Measurements from ENCODE around the gene ITGA11. TPM values are rescaled to one million over a fixed set of nuclear protein-coding genes. Genes with fewer than 3 reads are reported as not detected.

ITGA11 gene
- total RNA-seq, 4 donors from 2014 or later, result 2.5 to 8.4 (median 5.6) TPM

DNA sequence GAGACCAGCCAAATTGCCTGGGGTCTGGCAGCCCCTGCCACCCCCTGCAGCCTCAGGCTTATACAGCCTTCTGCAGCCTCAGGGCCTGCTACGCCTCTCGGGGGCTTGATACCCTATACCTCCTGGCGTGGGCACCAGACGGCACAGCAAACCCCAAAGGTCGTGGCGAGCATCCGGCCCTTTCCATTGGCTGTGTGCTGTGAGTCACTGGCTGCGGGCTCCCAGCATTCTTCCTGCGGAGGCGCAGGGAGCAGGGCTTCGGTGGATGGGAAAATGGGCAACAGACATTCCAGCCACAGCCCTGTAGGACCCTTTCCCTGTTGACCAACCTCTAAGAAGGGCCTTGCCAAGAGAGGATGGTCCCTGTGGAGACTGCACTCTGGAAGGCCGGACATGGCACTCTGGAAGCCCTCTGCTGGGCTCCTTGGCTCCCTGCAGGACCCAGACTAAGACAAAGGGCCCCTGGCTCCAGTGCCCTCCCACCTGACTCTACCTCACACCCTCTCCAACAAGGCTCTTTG, 59.6 kb downstream of the ITGA11 start:
- TF ChIP-seq, protein P1, sequence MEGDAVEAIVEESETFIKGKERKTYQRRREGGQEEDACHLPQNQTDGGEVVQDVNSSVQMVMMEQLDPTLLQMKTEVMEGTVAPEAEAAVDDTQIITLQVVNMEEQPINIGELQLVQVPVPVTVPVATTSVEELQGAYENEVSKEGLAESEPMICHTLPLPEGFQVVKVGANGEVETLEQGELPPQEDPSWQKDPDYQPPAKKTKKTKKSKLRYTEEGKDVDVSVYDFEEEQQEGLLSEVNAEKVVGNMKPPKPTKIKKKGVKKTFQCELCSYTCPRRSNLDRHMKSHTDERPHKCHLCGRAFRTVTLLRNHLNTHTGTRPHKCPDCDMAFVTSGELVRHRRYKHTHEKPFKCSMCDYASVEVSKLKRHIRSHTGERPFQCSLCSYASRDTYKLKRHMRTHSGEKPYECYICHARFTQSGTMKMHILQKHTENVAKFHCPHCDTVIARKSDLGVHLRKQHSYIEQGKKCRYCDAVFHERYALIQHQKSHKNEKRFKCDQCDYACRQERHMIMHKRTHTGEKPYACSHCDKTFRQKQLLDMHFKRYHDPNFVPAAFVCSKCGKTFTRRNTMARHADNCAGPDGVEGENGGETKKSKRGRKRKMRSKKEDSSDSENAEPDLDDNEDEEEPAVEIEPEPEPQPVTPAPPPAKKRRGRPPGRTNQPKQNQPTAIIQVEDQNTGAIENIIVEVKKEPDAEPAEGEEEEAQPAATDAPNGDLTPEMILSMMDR (IDR thresholded peaks at IDR 0.05; ENCODE audit: low read depth), result no peak

DNA sequence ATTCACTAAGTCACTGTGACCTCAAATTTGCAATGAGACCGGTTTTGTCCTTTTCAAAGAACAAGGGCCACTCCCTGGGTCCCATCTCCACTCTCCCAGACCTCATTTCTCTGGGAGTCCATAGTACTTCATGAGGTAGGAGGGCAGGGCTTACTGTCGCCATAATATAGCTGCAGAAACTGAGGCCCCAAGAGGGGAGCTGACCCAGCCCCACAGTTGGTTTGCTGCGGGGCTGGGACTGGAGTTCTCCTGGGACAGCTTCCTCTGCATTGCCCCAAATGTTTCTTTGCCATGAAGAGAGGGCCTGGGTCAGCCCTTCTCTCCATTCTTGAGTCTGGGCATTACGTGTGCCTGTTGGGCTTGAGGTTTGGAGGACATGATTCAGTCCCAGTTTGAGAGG, 60.1 kb downstream of the ITGA11 start:
- TF ChIP-seq, protein P1 (IDR thresholded peaks at IDR 0.05; ENCODE audit: low read depth), result no peak

DNA sequence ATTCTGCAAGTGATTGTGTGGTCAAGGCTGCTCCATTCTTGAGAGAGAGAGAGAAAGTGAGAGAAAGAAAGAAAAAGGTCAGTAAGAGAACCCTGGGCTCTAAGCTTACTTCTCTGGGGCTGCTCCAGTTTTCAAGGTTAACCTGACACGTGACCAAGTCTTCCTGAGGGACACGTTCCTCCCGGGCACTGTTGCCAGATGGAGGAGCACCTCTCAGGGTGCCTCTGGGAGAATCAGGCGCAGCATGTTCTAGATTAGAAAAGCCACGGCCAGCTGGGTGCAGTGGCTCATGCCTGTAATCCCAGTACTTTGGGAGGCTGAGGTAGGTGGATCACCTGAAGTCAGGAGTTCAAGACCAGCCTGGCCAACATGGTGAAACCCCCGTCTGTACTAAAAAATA, 60.8 kb downstream of the ITGA11 start:
- TF ChIP-seq, protein P1 (IDR thresholded peaks at IDR 0.05; ENCODE audit: low read depth), result no peak

DNA sequence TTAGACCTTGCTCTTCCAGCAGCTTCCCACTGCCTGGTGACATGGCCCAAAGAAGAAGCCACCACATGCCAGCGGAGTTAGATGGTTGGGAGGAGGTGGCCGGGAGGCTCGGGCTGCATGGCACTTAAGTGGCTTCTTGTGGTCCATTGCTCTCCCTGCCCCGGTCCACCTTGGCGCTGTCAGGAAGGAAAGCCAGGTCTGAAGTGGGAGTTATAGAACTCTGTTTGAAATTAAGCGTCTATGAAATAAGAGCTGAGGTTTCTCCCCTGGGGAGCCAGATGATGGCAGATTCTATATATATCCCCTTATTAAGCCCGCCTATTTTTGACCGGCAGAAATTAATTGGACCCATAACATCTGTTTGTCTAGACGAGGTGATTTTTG, 61.2 kb downstream of the ITGA11 start:
- TF ChIP-seq, protein P1 (IDR thresholded peaks at IDR 0.05; ENCODE audit: low read depth), result no peak

DNA sequence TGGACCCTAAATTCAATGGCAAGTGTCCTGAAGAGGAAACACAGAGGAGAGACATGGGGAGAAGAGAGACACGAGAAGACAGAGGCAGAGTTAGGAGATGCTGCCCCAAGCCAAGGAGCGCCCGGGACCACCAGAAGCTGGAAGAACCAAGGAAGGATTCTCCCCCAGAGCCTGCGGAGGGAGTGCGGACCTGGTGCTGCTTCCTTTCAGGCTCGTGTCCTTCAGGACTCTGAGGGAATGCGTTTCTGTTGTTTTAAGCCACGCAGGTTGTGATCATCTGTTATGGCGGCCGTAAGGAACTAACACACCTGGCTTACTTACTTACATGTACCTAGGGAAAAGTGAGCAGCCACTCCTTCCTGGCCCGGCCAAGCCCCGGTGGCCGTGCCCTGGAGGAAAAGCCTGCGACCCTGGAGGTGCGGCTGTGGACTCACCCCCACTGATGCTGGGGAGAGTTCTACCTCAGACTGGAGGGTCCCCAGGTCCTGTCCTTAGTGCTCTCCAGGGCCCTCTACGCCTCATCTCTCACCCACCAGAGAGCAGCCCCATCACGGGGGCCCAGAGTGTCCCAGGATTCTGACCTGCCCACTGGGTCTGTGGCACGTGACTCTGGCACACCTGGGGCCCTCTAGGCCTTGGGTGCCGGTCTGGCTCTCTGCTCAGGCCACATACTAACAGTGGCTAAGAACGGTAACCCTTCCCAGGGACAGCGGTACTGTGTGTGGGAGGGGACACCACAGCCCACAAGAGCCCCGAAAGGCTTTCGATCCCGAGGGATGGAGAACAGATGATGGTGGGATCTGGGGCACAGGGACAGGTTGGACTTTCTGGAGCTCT, 61.8 kb downstream of the ITGA11 start:
- TF ChIP-seq, protein P1 (IDR thresholded peaks at IDR 0.05; ENCODE audit: low read depth), result no peak

DNA sequence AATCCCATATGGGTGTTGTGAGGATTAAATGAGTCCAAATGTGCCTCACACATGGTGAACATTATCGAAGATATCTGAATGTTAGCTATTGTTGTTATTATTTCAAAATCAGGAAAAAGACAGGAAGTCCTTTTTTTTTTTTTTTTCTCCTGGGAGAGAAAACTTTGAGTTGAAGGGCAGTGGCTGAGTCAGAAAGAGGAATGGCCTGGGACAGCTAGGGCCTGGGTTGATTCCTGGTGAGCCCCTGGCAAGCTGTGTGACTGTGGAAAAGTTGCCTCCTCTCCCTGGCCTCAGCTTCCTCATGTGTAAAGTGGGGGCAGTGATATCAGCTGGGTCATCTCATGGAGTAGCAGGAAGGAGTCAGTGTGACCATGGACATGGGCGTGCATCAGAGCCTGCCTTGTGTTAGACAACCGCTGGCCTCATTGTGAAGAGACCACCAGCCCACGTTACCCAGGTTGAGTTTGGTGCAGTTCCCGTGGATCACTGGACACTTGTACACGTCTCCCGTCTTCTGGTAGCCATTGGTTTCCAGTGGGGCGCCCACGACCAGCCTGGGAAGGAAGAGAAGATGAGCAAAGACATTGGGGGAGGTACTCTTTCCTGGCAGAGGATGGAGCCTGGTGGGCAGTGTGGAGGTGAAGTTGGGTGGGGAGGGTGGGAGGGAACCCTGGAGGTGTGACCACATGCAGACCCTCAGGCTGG, 63.1 kb downstream of the ITGA11 start:
- TF ChIP-seq, protein P1 (IDR thresholded peaks at IDR 0.05; ENCODE audit: low read depth), result no peak

DNA sequence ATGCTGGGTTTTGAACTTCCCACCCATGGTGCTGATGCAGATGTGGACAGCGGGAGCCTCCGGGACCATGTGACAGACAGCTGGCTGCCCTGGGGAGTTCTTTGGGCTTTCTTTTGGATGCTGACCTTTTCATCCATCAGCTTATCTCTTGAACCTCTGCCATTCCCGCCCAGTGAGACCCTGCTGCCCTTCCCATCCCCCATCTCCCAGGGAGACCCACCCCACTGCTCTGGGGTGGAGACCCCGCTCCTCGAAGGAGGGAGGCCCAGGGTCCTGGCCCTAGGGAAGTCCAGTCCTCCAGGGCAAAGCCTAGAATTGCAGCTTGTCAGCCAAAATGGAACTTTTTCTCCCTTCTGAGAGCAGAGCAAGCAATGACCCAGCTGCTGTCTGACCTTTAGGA, 64.0 kb downstream of the ITGA11 start:
- TF ChIP-seq, protein P1 (IDR thresholded peaks at IDR 0.05; ENCODE audit: low read depth), result no peak
